Neural crest cell (in vitro differentiated cells): ENCODE data around the gene PACSIN1. TPM values are rescaled to one million over a fixed set of nuclear protein-coding genes. Genes with fewer than 3 reads are reported as not detected.

Experiments used
- DNase-seq: peaks from one replicate; pipeline ENCODE4 v3.0.0; 2021; ENCODE audit warnings: low read depth, mixed read lengths, low spot score
- H3K27ac Mint-ChIP-seq: one replicate; pipeline ENCODE4 v1.8.0; 2021; ENCODE audit warnings: mild to moderate bottlenecking, mixed read lengths; ENCODE audit not compliant: unreplicated experiment
- H3K27me3 Mint-ChIP-seq: 2 replicates; pipeline ENCODE4 v1.8.0; 2021; ENCODE audit warnings: low read depth, mild to moderate bottlenecking, mixed read lengths
- H3K36me3 Mint-ChIP-seq: 2 replicates; pipeline ENCODE4 v1.8.0; 2021; ENCODE audit warnings: low read depth, mild to moderate bottlenecking, mixed read lengths
- H3K4me1 Mint-ChIP-seq: 2 replicates; pipeline ENCODE4 v1.8.0; 2021; ENCODE audit warnings: mixed read lengths
- H3K4me3 Mint-ChIP-seq: one replicate; pipeline ENCODE4 v1.8.0; 2021; ENCODE audit warnings: mild to moderate bottlenecking, mixed read lengths
- H3K9me3 Mint-ChIP-seq: 2 replicates; pipeline ENCODE4 v1.8.0; 2021; ENCODE audit warnings: mixed read lengths
- CTCF ChIP-seq: fragments of 200-600 bp; sonication (generic); conservative IDR thresholded peaks from 2 replicates; pipeline ENCODE4 v1.5.0; 2021; ENCODE audit warnings: antibody characterized with exemption, mild to moderate bottlenecking
- total RNA-seq: library from RNA; stranded (reverse); gene quantifications from 2 replicates; pipeline ENCODE4 v1.2.1, GENCODE V29; 2021

The PACSIN1 gene
- total RNA-seq, 1 donor from 2014 or later = 0.44 TPM

DNA sequence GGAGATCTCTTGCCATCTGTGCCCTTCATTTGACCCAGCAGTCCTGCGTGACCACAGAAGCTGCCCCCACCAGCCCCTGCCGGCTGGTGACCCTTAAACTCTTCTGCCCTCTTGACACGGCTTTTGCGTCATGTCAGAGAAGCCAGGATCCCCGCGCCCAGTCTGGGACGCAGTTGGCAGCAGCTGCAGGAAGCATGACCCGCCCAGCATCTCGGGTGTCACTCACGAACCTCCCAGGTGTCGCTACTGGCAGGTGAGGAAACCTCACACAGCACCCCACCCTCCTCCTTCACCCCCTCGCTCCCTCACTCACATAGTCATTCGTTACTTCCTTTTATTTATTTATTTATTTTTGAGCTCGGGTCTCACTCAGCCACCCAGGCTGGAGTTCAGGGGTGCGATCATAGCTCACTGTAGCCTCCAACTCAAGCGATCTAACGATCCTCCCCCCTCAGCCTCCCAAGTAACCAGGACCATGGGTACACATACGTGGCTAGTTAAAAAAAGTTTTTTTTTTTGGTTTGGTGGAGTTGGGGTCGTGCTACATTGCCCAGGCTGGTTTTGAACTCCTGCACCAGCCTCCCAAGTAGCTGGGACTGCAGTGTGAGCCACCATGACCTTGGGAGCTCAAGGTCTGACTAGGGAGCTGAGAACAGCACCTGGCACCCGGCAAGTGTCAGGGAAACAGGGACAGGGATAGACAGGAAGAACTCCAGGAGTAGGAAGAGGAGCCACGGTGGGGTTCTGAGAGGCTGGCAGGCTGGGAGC lies 104.4 kb downstream of the PACSIN1 start:
- DNase-seq = no peak
- no peak overlapping the region for H3K4me3 Mint-ChIP-seq
- H3K27me3 Mint-ChIP-seq = no peaks in the 10 kb centered on the region
- peak overlapping the region; percentile 45 for H3K27ac Mint-ChIP-seq
- no peaks in the 10 kb centered on the region for H3K9me3 Mint-ChIP-seq
- H3K36me3 Mint-ChIP-seq = no peaks in the 10 kb centered on the region
- peaks cover 6% of the 10 kb centered on the region for H3K4me1 Mint-ChIP-seq
- no peak for TF ChIP-seq CTCF

GRCh38 chr6:34571388-34571787 lies 105.5 kb downstream of the PACSIN1 start:
- no peaks in the 10 kb centered on the region for H3K9me3 Mint-ChIP-seq
- TF ChIP-seq CTCF = no peak
- H3K27ac Mint-ChIP-seq = no peak overlapping the region
- H3K27me3 Mint-ChIP-seq = no peaks in the 10 kb centered on the region
- DNase-seq = no peak
- H3K36me3 Mint-ChIP-seq = no peaks in the 10 kb centered on the region
- H3K4me3 Mint-ChIP-seq = no peak overlapping the region
- H3K4me1 Mint-ChIP-seq = no peaks in the 10 kb centered on the region

DNA sequence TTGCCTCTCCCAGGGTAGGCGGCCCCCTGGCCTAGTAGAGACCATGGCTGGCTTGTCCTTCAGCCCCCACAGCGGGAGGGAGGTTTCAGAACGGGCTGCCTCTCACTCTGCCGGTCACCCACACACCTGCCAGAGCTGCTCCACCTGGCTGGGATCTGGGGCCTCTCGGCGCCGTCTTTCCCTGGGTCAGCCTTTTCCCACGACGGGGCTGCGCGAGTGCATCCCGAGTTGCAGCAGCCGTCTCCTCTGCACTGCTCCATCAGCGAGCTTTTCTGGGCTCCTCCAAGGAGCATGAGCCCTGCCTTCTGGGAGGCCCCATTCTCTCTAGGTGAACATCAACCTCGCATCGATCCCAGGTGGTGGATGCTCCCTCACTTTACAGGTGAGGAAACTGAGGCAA lies 106.1 kb downstream of the PACSIN1 start:
- Mint-ChIP-seq H3K9me3 (no peaks in the 10 kb centered on the region), H3K4me1 (no peaks in the 10 kb centered on the region), H3K27me3 (no peaks in the 10 kb centered on the region), H3K27ac (no peak overlapping the region), H3K4me3 (no peak overlapping the region), H3K36me3 (no peaks in the 10 kb centered on the region)
- no peak for DNase-seq
- no peak for TF ChIP-seq CTCF

GRCh38 chr6:34572585-34572984 lies 106.7 kb downstream of the PACSIN1 start:
- Mint-ChIP-seq H3K27ac (no peak overlapping the region), H3K4me3 (no peak overlapping the region), H3K27me3 (no peaks in the 10 kb centered on the region), H3K36me3 (no peaks in the 10 kb centered on the region), H3K9me3 (no peaks in the 10 kb centered on the region), H3K4me1 (no peaks in the 10 kb centered on the region)
- DNase-seq = no peak
- no peak for TF ChIP-seq CTCF

- Mint-ChIP-seq H3K36me3 (no peaks in the 10 kb centered on the region), H3K27ac (no peak overlapping the region), H3K4me3 (no peak overlapping the region), H3K27me3 (no peaks in the 10 kb centered on the region), H3K9me3 (no peaks in the 10 kb centered on the region), H3K4me1 (no peaks in the 10 kb centered on the region)
- DNase-seq = no peak
- no peak for TF ChIP-seq CTCF
These were observed 107.8 kb downstream of the PACSIN1 start for GRCh38 chr6:34573567-34574183.
